HEK293 (cell line): ENCODE measurements around the gene NCK2.

Experiments used
- CTCF ChIP-seq: fragments of 450-650 bp; formaldehyde crosslinking; IDR thresholded peaks from 2 replicates; pipeline ENCODE4 v1.5.1; 2016; ENCODE audit warnings: missing biosample characterization, missing genetic modification characterization
- KLF10 ChIP-seq: fragments of 450-650 bp; IDR thresholded peaks from 2 replicates; pipeline ENCODE4 v1.5.1; 2018; ENCODE audit warnings: missing biosample characterization, mild to moderate bottlenecking, missing genetic modification characterization
- ZNF121 ChIP-seq: fragments of 450-650 bp; formaldehyde crosslinking; IDR thresholded peaks from 2 replicates; pipeline ENCODE4 v1.5.1; 2016; ENCODE audit warnings: missing biosample characterization, missing genetic modification characterization
- ZNF140 ChIP-seq: fragments of 450-650 bp; formaldehyde crosslinking; IDR thresholded peaks from 2 replicates; pipeline ENCODE4 v1.5.1; 2016; ENCODE audit warnings: missing biosample characterization, missing genetic modification characterization
- ZNF302 ChIP-seq: fragments of 450-650 bp; formaldehyde crosslinking; IDR thresholded peaks from 2 replicates; pipeline ENCODE4 v1.5.1; 2016; ENCODE audit warnings: missing biosample characterization, missing genetic modification characterization, low read depth
- ZNF311 ChIP-seq: fragments of 450-650 bp; formaldehyde crosslinking; IDR thresholded peaks from 2 replicates; pipeline ENCODE4 v1.5.1; 2017; ENCODE audit warnings: missing biosample characterization, missing genetic modification characterization, borderline replicate concordance

GRCh38 chr2:105868060-105868459 lies 123.3 kb downstream of the NCK2 start:
- TF ChIP-seq ZNF311 (tag by site-specific recombination) (no peak), CTCF (tag by site-specific recombination) (no peak), ZNF121 (tag by site-specific recombination) (no peak), ZNF140 (tag by site-specific recombination) (no peak), ZNF302 (tag by site-specific recombination) (no peak), KLF10 (tag by site-specific recombination) (no peak)
